K562 (cell line): ENCODE results near the gene RBP3. TPM values are rescaled to one million over a fixed set of nuclear protein-coding genes. Genes with fewer than 3 reads are reported as not detected.

Experiments used
- KDM1A ChIP-seq, 2 experiments: fragments of 450-650 bp; IDR thresholded peaks; 2 replicates each; pipeline ENCODE4 v1.6.1; 2016; ENCODE audit warnings: mild to moderate bottlenecking in 2 of 2
- NFXL1 ChIP-seq: fragments of 450-650 bp; formaldehyde crosslinking; IDR thresholded peaks from 2 replicates; pipeline ENCODE4 v1.4.0; 2021; ENCODE audit warnings: mild to moderate bottlenecking
- TBP ChIP-seq: optimal IDR thresholded peaks from 2 replicates; pipeline ENCODE3; 2011; ENCODE audit warnings: low read depth, low read length, improper control_type of control experiment
- polyA plus RNA-seq, 8 experiments: library from polyadenylated mRNA; depleted of rRNA in 4 of 8; stranded (reverse) in 5 of 8; unstranded in 3 of 8; fragments of >200 nt; fragmentation: Nextera tagmentation in 2 of 8; fragmentation: Illumina TruSeq in 1 of 8; extraction: Ambion mirVana in 2 of 8; extraction: Trizol in 1 of 8; gene quantifications; 2 replicates each; pipeline versions ENCODE4 v1.2.1 to v1.2.3, GENCODE V29; 2011 to 2014; ENCODE audit warnings: inconsistent platforms in 1 of 8, missing spikeins in 1 of 8
- total RNA-seq, 7 experiments: library from RNA; depleted of rRNA in 6 of 7; stranded (reverse); fragments of >200 nt in 6 of 7; fragmentation: Illumina TruSeq in 2 of 7; extraction: Trizol in 2 of 7; gene quantifications; 2 replicates each; pipeline versions ENCODE4 v1.2.1 to v1.2.3, GENCODE V29; 2011 to 2021; ENCODE audit warnings: low replicate concordance in 1 of 7
- TF ChIP-seq, protein P1 (sequence below), 2 experiments: IDR thresholded peaks; 2 replicates each; pipeline ENCODE4 v1.6.1; 2012; ENCODE audit warnings: improper control_type of control experiment in 2 of 2, low read depth in 2 of 2, low read length in 2 of 2, borderline replicate concordance in 1 of 2
- TF ChIP-seq, protein P2 (sequence below): fragments of 450-650 bp; IDR thresholded peaks from 2 replicates; pipeline ENCODE4 v1.6.1; 2018; ENCODE audit not compliant: partially characterized antibody

Gene RBP3
- total and polyA plus RNA-seq, 9 of the 15 experiments (the other 6 are each of a cell fraction or from before 2014, with no cell fraction given): not detected

DNA sequence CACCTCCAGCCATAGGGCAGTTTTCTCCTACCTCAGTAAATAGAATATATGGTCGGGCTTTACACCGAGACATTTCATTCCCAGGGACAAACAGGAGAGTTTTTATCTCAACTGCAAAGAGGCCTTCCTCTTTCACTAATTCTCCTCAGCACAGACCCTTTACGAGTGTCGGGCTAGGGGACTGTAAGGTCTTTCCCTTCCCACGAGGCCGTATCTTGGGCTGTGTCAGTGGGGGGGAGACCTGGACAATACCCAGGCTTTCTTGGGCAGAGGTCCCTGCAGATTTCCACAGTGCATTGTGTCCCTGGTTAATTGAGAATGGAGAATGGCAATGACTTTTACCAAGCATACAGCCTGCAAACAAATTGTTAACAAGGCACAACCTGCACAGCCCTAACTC is 49.1 kb downstream of the RBP3 start (continued):
- TF ChIP-seq, protein P1, sequence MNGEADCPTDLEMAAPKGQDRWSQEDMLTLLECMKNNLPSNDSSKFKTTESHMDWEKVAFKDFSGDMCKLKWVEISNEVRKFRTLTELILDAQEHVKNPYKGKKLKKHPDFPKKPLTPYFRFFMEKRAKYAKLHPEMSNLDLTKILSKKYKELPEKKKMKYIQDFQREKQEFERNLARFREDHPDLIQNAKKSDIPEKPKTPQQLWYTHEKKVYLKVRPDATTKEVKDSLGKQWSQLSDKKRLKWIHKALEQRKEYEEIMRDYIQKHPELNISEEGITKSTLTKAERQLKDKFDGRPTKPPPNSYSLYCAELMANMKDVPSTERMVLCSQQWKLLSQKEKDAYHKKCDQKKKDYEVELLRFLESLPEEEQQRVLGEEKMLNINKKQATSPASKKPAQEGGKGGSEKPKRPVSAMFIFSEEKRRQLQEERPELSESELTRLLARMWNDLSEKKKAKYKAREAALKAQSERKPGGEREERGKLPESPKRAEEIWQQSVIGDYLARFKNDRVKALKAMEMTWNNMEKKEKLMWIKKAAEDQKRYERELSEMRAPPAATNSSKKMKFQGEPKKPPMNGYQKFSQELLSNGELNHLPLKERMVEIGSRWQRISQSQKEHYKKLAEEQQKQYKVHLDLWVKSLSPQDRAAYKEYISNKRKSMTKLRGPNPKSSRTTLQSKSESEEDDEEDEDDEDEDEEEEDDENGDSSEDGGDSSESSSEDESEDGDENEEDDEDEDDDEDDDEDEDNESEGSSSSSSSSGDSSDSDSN (IDR thresholded peaks at IDR 0.05; ENCODE audit: borderline replicate concordance in 1 of 2, low read depth in 2 of 2, low read length in 2 of 2): no peak
- TF ChIP-seq, protein P2, sequence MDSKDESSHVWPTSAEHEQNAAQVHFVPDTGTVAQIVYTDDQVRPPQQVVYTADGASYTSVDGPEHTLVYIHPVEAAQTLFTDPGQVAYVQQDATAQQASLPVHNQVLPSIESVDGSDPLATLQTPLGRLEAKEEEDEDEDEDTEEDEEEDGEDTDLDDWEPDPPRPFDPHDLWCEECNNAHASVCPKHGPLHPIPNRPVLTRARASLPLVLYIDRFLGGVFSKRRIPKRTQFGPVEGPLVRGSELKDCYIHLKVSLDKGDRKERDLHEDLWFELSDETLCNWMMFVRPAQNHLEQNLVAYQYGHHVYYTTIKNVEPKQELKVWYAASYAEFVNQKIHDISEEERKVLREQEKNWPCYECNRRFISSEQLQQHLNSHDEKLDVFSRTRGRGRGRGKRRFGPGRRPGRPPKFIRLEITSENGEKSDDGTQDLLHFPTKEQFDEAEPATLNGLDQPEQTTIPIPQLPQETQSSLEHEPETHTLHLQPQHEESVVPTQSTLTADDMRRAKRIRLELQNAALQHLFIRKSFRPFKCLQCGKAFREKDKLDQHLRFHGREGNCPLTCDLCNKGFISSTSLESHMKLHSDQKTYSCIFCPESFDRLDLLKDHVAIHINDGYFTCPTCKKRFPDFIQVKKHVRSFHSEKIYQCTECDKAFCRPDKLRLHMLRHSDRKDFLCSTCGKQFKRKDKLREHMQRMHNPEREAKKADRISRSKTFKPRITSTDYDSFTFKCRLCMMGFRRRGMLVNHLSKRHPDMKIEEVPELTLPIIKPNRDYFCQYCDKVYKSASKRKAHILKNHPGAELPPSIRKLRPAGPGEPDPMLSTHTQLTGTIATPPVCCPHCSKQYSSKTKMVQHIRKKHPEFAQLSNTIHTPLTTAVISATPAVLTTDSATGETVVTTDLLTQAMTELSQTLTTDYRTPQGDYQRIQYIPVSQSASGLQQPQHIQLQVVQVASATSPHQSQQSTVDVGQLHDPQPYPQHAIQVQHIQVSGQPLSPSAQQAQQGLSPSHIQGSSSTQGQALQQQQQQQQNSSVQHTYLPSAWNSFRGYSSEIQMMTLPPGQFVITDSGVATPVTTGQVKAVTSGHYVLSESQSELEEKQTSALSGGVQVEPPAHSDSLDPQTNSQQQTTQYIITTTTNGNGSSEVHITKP: no peak
- TF ChIP-seq TBP: no peak
- no peak for TF ChIP-seq NFXL1 (CRISPR knock-in tag)
- no peak for TF ChIP-seq KDM1A (IDR thresholded peaks at IDR 0.05)
